ENCODE results near the gene CLEC4F. TPM values are rescaled to one million over a fixed set of nuclear protein-coding genes. Genes with fewer than 3 reads are reported as not detected.
A peak's percentile ranks its signal among the peaks of the same experiment; 100 is the strongest.

CLEC4F gene
- polyA plus RNA-seq, 1 donor (not counting 4 experiments of a cell fraction or from before 2014, with no cell fraction given) = not detected

DNA sequence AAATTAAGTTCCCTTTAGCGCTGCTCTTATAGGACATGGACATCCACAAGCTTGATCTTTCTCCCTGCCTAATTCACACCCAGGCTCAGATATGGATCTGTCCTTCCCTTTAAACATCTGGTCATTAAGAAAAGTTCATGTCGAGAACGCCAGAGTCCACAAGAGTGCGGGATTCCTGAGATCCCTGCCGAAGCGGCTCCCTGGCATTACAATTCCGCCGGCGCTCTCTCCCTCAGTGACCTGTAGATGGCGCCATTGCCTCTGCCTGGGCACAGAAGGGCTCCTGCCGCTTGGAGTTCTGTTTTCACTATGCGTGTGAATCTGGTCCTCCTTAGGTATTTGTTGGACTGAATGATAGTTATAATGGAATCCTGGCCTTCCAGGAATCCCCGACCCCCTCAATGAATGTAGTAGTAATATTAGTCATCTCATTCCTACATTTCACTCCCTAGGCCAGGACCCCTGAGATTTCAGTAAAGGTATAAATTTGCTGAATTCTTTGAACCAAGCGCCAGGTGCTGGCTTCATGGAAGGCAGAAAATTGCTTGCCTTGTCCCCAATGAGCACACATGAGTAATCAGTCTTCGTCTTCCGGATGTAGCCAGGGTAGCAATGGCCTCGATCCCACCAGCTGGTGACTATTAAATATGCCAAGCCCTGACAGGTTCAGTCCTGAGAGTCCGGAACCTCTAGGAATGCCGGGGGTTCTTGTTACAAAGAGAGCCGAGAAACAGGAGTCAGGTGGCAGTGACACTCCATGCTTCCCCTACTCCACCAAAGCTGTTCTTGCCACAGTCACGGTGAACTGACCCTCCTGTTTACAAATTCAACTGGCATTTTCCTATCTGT lies 41.6 kb upstream of the CLEC4F start:
- Histone ChIP-seq H3K27me3 (ENCODE audit: control insufficient read depth, extremely low read depth, insufficient read depth, low read length) (peaks cover 27% of the 10 kb centered on the region), H2AFZ (ENCODE audit: control insufficient read depth, low read length) (no peak overlapping the region)
- dilution Hi-C loops (cut with MboI; ENCODE audit: extremely low pct_ligation_motif_present, low sequenced_read_pairs) = no loop called here

GRCh38 chr2:70855667-70856066 lies 35.3 kb upstream of the CLEC4F start:
- dilution Hi-C loops (cut with MboI; ENCODE audit: extremely low pct_ligation_motif_present, low sequenced_read_pairs) = no loop called here
- Histone ChIP-seq H3K27me3 (ENCODE audit: control insufficient read depth, extremely low read depth, insufficient read depth, low read length) (peaks cover 8% of the 10 kb centered on the region), H3K36me3 (ENCODE audit: control insufficient read depth in 2 of 2, extremely low read depth in 1 of 2, insufficient read depth in 2 of 2, low read length in 2 of 2) (no peaks in the 10 kb centered on the region), H3K79me2 (ENCODE audit: control insufficient read depth, insufficient read depth, low read length) (no peaks in the 10 kb centered on the region), H3K4me1 (ENCODE audit: control insufficient read depth, extremely low read depth, insufficient read depth, low read length) (no peaks in the 10 kb centered on the region), H3K27ac (ENCODE audit: control insufficient read depth, insufficient read depth, low read length) (no peak overlapping the region), H2AFZ (ENCODE audit: control insufficient read depth, low read length) (no peak overlapping the region), H3K9me3 (ENCODE audit: control insufficient read depth, low read depth, low read length) (no peaks in the 10 kb centered on the region), H3K9me1 (ENCODE audit: control insufficient read depth, extremely low read depth, insufficient read depth, low read length) (no peaks in the 10 kb centered on the region), H3K4me2 (ENCODE audit: control insufficient read depth, extremely low read depth, insufficient read depth, low read depth, low read length) (no peak overlapping the region), H4K20me1 (ENCODE audit: control insufficient read depth, extremely low read depth, insufficient read depth, low read length) (no peaks in the 10 kb centered on the region), H3K9ac (ENCODE audit: control insufficient read depth, extremely low read depth, insufficient read depth, low read length) (no peak overlapping the region), H3K4me3 (ENCODE audit: control insufficient read depth in 2 of 3, extremely low read depth in 1 of 3, insufficient read depth in 2 of 3, low read depth in 1 of 3, low read length in 3 of 3) (no peak overlapping the region)
- DNase-seq (ENCODE audit: low read depth, low spot score) = no peak
- FAIRE-seq = no peak
- no peak for TF ChIP-seq EZH2 (IDR thresholded peaks at IDR 0.05; ENCODE audit: low read length)
- no peak for TF ChIP-seq CTCF (optimal IDR thresholded peaks at IDR 0.05 in 1 of 3, IDR thresholded peaks at IDR 0.05 in 1 of 3, conservative IDR thresholded peaks at IDR 0.05 in 1 of 3; ENCODE audit: extremely low read depth in 1 of 3, insufficient read depth in 2 of 3, low read length in 3 of 3)

More for the DNA sequence above, 41.6 kb upstream of the CLEC4F start:
- H3K79me2 ChIP-seq (ENCODE audit: control insufficient read depth, insufficient read depth, low read length) = no peaks in the 10 kb centered on the region
- H3K36me3 ChIP-seq (ENCODE audit: control insufficient read depth in 2 of 2, extremely low read depth in 1 of 2, insufficient read depth in 2 of 2, low read length in 2 of 2) = no peaks in the 10 kb centered on the region
- TF ChIP-seq CTCF (optimal IDR thresholded peaks at IDR 0.05 in 1 of 3, IDR thresholded peaks at IDR 0.05 in 1 of 3, conservative IDR thresholded peaks at IDR 0.05 in 1 of 3; ENCODE audit: extremely low read depth in 1 of 3, insufficient read depth in 2 of 3, low read length in 3 of 3) (peak; percentile 93 to 99 (median 96)), EZH2 (IDR thresholded peaks at IDR 0.05; ENCODE audit: low read length) (no peak)
- H3K9ac ChIP-seq (ENCODE audit: control insufficient read depth, extremely low read depth, insufficient read depth, low read length) = no peak overlapping the region
- FAIRE-seq (peak; percentile 49), DNase-seq (ENCODE audit: low read depth, low spot score) (peak; percentile 9)
- no peak overlapping the region for H3K4me3 ChIP-seq (ENCODE audit: control insufficient read depth in 2 of 3, extremely low read depth in 1 of 3, insufficient read depth in 2 of 3, low read depth in 1 of 3, low read length in 3 of 3)
- H4K20me1 ChIP-seq (ENCODE audit: control insufficient read depth, extremely low read depth, insufficient read depth, low read length) = no peaks in the 10 kb centered on the region
- H3K4me1 ChIP-seq (ENCODE audit: control insufficient read depth, extremely low read depth, insufficient read depth, low read length) = peaks cover 9% of the 10 kb centered on the region
- H3K9me1 ChIP-seq (ENCODE audit: control insufficient read depth, extremely low read depth, insufficient read depth, low read length) = no peaks in the 10 kb centered on the region
- H3K4me2 ChIP-seq (ENCODE audit: control insufficient read depth, extremely low read depth, insufficient read depth, low read depth, low read length) = peak overlapping the region; percentile 63
- H3K9me3 ChIP-seq (ENCODE audit: control insufficient read depth, low read depth, low read length) = no peaks in the 10 kb centered on the region
- H3K27ac ChIP-seq (ENCODE audit: control insufficient read depth, insufficient read depth, low read length) = no peak overlapping the region
